Activated T-cell treated with anti-CD3 and anti-CD28 coated beads, Interleukin-2, amount 50 U/mL, for 48 hours (primary cell): ENCODE measurements around the gene MORF4L1.
"Not testable (repeated sequence)": the region's sequence is repeated elsewhere in the genome, so short reads cannot be mapped to it uniquely, and the experiment has no call there.

Experiments
- DNase-seq, 2 experiments: peaks; one replicate each; pipeline ENCODE4 v3.0.0-alpha.2; 2020

MORF4L1 gene

GRCh38 chr15:78902281-78903032 is 29.8 kb downstream of the MORF4L1 start:
- DNase-seq: not testable (repeated sequence)

GRCh38 chr15:78904599-78905358 is 32.1 kb downstream of the MORF4L1 start:
- DNase-seq: no peak

- no peak for DNase-seq
These were observed 33.6 kb downstream of the MORF4L1 start for GRCh38 chr15:78906316-78906620.

GRCh38 chr15:78907577-78907976 is 34.9 kb downstream of the MORF4L1 start:
- DNase-seq: no peak

GRCh38 chr15:78909160-78909695 is 36.5 kb downstream of the MORF4L1 start:
- no peak for DNase-seq

DNA sequence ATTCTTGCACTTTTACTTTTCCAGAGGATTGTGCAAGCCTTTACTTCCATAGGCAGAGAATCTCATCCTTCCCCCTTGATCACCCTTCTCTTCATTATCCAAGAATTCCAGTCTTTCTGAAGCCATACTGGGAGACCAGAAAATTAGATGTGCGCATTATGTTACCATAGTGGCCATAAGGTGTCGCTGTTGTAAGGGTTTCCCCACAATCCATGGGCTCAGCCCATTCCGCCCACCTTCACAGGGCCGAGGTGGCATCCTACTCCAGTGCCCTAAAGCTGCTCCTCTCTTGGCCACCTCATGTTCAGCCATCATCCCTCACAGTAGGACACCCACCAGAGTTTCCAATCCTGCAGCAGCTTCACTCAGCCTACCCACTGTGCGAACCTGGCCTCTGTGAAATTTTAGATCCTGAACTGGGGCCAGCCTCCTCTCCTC is 37.1 kb downstream of the MORF4L1 start:
- DNase-seq: peak in 1 of 2 experiments; percentile 47

GRCh38 chr15:78910271-78910670 is 37.6 kb downstream of the MORF4L1 start:
- DNase-seq: no peak

GRCh38 chr15:78912316-78912715 is 39.6 kb downstream of the MORF4L1 start:
- DNase-seq: no peak

DNA sequence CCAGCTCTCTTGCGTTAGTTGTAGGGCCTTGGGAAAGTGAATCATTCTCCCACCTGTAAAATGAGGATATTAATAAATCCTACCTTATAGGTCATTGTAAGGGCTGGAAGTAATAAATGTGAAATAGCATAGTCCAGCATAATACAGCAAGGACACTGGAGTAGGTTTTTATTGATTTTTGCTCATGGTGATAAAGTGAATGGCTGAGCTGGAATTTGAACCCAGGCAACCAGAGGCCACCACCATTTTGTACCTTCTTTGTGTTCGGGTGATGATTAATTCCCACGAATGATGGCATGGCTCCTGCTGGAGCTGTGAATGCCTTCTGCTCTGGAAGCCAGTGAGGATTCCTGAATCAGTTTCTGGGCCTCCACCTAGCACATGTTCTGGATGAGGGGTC is 40.3 kb downstream of the MORF4L1 start:
- no peak for DNase-seq

GRCh38 chr15:78914027-78914764 is 41.5 kb downstream of the MORF4L1 start:
- no peak for DNase-seq

DNA sequence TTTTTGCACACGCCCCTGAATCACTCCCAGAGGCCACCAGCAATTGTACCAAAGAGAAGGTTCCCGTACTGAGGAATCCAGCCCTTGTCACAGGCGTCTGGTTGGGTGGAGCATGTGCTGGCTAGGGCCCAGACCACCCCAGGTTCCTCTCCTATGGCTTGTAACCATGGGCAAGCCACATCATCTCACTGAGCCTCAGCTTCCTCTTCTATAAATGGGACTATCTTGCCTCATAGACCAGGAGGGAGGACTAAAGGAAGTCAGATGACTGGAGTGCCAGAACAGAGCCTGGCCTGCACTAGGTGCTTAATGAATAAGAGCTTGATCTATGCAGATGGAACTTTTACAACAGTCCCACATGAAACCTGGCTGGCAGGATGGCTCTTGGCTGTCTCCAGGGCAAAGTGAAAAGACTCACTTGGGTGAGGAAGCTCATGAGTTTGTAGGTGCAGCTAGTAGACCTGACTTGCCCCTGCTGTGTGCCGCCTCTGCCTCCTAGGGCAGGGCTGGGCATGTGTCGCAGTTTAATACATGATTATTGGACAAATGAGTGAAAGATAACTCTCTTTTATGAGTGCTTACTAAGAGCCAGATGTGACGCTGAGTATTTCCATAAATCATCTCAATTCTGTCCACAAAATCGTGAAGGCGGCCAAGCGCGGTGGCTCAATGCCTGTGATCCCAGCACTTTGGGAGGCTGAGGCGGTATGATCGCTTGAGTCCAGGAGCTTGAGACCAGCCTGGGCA is 42.8 kb downstream of the MORF4L1 start:
- DNase-seq: no peak

DNA sequence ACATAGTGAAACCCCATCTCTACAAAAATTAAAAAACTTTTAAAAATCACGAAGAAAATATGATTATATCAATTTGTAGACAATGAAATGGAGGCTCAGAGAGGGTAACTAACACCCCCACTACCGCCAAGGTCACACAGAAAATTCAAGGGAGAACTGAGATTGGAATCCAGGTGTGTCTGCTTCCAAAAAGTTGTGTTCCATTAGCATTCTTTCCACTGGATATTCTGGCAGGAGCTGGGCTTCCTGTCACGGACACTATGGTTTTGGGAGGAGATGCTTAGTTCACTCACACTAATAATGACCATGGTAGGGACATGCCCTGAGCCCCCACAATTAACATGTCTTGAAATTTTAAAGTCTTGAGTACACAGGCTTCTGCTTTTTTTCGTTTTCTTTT is 43.4 kb downstream of the MORF4L1 start:
- DNase-seq: no peak

DNA sequence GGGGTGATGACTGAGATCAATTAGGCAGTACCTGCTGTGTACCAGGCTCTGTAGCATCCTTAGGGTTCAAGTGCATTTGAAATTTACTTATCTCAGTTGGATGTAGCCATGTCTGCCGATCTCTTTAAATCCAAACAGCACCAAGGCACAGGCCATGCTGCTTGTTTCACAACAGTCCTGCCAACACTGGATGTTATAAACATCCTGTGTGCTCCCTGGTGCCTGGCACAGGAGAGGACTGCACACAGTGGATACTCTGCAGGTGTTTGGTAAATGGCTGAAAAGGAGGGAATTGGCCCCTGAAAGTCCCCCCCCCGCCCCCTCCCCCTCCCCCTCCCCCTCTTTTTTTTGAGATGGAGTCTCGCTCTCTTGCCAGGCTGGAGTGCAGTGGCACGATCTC is 45.2 kb downstream of the MORF4L1 start:
- DNase-seq: no peak

- DNase-seq: no peak
These were observed 48.8 kb downstream of the MORF4L1 start for GRCh38 chr15:78921517-78921916.

DNA sequence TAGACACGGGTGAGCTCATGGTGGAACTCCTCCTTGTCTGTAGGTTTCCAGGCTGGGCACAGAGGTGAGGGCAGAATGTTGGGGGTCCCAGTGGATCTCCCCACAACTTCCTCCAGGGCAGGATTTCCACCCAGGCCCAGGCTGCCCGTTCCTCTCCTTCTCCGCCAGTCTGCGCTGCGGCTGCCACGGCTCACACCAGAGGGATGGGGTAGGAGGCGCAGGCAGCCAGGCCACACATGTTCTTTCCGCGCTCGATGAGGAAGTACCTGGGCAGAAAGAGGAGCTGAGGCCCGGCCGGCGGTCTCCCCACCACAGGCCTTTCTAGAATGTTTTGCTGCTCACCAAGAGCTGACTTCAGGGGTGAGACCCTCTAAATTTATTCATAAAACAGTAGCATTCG is 49.2 kb downstream of the MORF4L1 start:
- no peak for DNase-seq

- no peak for DNase-seq
These were observed 49.8 kb downstream of the MORF4L1 start for GRCh38 chr15:78922527-78922926.

- DNase-seq: no peak
These were observed 50.3 kb downstream of the MORF4L1 start for GRCh38 chr15:78923015-78923414.

- DNase-seq: no peak
These were observed 51.0 kb downstream of the MORF4L1 start for GRCh38 chr15:78923480-78924360.

GRCh38 chr15:78925076-78925624 is 52.5 kb downstream of the MORF4L1 start:
- DNase-seq: no peak

GRCh38 chr15:78925956-78926743 is 53.5 kb downstream of the MORF4L1 start:
- DNase-seq: no peak
